Measurements from ENCODE around the gene ACTR1B.

DNA sequence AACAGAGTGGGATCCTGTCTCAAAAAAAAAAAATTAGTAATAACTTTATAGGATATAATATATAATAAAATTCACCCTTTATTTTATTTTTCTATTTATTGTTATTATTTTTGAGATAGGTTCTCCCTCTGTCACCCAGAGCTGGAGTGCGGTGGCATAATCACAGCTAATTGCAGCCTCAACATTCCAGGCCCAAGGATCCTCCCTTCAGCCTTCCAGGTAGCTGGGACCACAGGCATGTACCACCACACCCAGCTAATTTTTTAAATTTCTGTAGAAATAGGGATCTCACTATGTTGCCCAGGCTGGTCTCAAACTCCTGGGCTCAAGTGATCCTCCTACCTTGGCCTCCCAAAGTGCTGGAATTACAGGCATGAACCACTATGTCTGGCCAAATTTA lies 6.6 kb upstream of the ACTR1B start:
- TF ChIP-seq RAD21 (IDR thresholded peaks at IDR 0.05; ENCODE audit: low read depth) (no peak), CEBPB (IDR thresholded peaks at IDR 0.05) (no peak), TAF1 (IDR thresholded peaks at IDR 0.05; ENCODE audit: low read depth) (no peak), EP300 (IDR thresholded peaks at IDR 0.05; ENCODE audit: borderline replicate concordance) (no peak), YY1 (IDR thresholded peaks at IDR 0.05; ENCODE audit: low read depth) (no peak), TCF12 (IDR thresholded peaks at IDR 0.05; ENCODE audit: low read depth) (no peak), EGR1 (IDR thresholded peaks at IDR 0.05) (no peak), ZBTB7A (IDR thresholded peaks at IDR 0.05; ENCODE audit: low read depth) (no peak), FOXM1 (IDR thresholded peaks at IDR 0.05; ENCODE audit: borderline replicate concordance, low read depth) (no peak)
- TF ChIP-seq, protein P1, sequence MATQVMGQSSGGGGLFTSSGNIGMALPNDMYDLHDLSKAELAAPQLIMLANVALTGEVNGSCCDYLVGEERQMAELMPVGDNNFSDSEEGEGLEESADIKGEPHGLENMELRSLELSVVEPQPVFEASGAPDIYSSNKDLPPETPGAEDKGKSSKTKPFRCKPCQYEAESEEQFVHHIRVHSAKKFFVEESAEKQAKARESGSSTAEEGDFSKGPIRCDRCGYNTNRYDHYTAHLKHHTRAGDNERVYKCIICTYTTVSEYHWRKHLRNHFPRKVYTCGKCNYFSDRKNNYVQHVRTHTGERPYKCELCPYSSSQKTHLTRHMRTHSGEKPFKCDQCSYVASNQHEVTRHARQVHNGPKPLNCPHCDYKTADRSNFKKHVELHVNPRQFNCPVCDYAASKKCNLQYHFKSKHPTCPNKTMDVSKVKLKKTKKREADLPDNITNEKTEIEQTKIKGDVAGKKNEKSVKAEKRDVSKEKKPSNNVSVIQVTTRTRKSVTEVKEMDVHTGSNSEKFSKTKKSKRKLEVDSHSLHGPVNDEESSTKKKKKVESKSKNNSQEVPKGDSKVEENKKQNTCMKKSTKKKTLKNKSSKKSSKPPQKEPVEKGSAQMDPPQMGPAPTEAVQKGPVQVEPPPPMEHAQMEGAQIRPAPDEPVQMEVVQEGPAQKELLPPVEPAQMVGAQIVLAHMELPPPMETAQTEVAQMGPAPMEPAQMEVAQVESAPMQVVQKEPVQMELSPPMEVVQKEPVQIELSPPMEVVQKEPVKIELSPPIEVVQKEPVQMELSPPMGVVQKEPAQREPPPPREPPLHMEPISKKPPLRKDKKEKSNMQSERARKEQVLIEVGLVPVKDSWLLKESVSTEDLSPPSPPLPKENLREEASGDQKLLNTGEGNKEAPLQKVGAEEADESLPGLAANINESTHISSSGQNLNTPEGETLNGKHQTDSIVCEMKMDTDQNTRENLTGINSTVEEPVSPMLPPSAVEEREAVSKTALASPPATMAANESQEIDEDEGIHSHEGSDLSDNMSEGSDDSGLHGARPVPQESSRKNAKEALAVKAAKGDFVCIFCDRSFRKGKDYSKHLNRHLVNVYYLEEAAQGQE (IDR thresholded peaks at IDR 0.05; ENCODE audit: low read depth) = no peak
- TF ChIP-seq, protein P2, sequence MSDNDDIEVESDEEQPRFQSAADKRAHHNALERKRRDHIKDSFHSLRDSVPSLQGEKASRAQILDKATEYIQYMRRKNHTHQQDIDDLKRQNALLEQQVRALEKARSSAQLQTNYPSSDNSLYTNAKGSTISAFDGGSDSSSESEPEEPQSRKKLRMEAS (IDR thresholded peaks at IDR 0.05) = no peak
- TF ChIP-seq, protein P3, sequence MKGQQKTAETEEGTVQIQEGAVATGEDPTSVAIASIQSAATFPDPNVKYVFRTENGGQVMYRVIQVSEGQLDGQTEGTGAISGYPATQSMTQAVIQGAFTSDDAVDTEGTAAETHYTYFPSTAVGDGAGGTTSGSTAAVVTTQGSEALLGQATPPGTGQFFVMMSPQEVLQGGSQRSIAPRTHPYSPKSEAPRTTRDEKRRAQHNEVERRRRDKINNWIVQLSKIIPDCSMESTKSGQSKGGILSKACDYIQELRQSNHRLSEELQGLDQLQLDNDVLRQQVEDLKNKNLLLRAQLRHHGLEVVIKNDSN (IDR thresholded peaks at IDR 0.05) = no peak

Measured in Ishikawa (cell line).